NT2/D1 (cell line): Measurements from ENCODE around the gene SP9.

ENCODE experiments used
- SUZ12 ChIP-seq: IDR thresholded peaks from 2 replicates; pipeline ENCODE4 v1.6.1; 2011; ENCODE audit not compliant: insufficient read length, insufficient read depth; ENCODE audit errors: extremely low read depth
- YY1 ChIP-seq: IDR thresholded peaks from 2 replicates; pipeline ENCODE4 v1.6.1; 2011; ENCODE audit not compliant: insufficient read length, insufficient read depth
- ZNF274 ChIP-seq: IDR thresholded peaks from 2 replicates; pipeline ENCODE4 v1.6.1; 2011; ENCODE audit warnings: mild to moderate bottlenecking, low read depth, low read length

- TF ChIP-seq YY1 (no peak), ZNF274 (no peak), SUZ12 (no peak)
These were observed 33.9 kb downstream of the SP9 start for GRCh38 chr2:174368691-174369090.
